ENCODE results near the gene ERBB4.

The ERBB4 gene

DNA sequence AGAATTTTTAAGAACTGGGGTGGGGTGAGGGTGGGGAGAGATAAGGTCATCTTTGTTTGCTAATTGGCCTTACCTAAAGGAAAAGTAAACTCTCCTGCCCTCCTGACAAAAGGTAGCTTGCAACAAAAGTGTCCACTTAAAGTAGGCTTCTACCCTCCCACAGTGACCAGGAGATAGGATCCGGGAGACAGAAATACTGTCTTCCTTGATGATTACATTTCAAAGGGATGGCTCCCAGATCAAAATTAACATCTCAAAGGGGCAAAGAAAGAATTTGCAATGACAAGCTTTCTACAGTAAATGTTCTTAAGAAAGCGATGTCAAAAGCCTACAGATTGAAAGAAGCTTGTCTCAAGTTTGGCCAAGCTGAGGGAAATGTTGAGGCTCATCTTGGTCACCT is 1206.9 kb downstream of the ERBB4 start:
- FAIRE-seq (no peak), DNase-seq (ENCODE audit: insufficient read length, low spot score) (no peak)

DNA sequence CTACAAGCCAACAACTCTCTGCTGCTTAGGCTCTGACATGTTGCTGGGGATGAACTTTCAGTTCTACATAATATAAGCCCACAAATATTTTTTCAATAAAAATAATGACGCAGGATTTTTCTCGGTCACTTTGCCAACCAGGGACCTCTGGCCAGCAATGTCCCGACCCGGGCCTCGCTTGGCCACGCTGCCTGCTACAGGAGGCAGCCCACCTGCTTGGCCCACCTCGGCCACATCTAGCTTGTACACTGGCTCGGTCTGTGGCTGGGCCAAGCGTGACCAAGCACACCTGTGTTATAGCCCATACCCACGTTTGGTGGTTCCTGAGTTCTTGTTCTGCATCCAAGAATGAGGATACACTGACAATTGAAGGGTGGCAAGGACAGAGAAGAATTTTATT is 1208.7 kb downstream of the ERBB4 start:
- FAIRE-seq = no peak
- no peak for DNase-seq (ENCODE audit: insufficient read length, low spot score)

DNA sequence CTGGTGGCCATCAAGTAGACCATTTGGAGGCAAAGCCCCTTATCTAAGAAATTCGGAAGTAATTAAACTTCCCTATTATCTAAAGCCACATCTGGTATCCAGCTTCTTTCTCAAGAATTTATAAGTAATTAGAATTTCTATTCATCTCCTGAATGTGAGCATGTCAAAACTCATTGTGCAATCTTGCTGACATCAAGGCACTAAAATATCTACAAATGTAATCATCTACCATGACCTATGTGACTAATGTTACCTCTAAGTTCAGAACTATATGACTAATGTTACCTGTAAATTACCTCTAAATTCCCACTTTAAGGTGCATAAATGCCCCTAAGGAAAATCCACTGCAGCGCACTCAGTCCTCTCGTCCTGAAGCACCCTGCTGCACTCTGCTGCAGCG is 1209.2 kb downstream of the ERBB4 start:
- no peak for DNase-seq (ENCODE audit: insufficient read length, low spot score)
- no peak for FAIRE-seq

DNA sequence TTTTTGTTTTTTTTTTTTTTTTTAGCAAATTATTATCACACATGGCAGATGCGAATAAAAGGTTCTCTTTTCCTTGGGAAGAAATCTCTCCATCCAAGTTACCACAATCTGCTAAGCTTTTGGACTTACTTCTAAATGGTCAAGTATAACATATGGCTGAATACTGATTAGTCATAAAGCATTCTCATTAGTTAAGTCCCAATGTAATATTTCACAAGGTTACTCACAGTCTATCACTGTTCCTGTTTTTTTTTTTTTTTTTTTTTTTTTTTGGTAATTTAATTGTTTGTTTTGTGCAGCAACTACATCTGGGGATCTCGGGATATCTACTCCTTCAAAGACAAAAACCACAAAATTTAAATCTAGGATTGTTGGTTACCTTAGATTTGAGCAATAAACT is 1210.5 kb downstream of the ERBB4 start:
- FAIRE-seq = no peak
- DNase-seq (ENCODE audit: insufficient read length, low spot score) = no peak
